Epithelial cell of prostate (primary cell): Measurements from ENCODE around the gene MAB21L4.

Experiments used
- DNase-seq: peaks from one replicate; pipeline ENCODE4 v3.0.0-alpha.2; 2011; ENCODE audit warnings: low read depth, low spot score
- H3K27ac ChIP-seq: fragments of 450-650 bp; 2 replicates; pipeline ENCODE4 v1.5.1; 2017; ENCODE audit warnings: mild to moderate bottlenecking

The MAB21L4 gene

DNA sequence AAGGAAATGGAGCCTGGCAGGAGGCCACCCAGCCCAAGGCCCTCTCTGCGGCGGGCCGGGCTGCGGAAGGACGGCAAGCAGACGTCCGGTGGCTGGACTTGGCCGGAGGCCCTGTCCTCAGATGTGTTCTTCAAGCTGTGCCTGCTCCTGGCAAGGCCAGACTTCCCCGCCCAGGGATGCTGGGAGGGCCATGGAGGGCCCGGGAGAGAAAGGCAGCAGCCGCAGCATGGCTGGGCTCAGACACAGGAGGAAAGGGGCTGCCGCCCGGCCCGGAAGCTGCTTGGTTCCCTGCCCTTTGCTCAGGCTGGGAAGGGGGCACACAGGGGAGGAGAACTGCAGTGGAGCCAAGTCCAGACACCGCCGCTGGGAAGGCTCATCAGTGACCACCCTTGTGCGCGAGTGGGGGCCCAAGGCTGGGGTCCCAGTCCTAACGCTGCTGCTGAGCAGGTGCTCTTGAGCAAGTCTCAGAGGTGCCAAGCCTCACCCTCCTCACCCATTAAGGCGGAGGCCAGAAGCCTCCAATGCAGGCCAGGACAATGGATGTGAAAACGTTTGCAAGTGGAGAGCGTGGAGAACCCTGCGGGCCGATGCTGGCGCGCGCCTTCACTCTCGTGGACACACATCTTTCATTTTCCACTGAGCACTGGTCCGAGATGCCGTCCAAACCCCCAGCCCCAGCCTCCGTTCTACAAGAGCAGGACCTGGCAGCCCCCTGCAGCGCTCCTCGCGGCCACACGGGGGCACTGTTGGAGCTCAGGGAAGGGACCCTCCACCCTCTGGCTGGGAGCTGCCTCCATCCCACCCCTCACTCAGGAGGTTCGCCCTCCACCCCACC is 18.1 kb upstream of the MAB21L4 start:
- no peak overlapping the region for H3K27ac ChIP-seq
- no peak for DNase-seq

DNA sequence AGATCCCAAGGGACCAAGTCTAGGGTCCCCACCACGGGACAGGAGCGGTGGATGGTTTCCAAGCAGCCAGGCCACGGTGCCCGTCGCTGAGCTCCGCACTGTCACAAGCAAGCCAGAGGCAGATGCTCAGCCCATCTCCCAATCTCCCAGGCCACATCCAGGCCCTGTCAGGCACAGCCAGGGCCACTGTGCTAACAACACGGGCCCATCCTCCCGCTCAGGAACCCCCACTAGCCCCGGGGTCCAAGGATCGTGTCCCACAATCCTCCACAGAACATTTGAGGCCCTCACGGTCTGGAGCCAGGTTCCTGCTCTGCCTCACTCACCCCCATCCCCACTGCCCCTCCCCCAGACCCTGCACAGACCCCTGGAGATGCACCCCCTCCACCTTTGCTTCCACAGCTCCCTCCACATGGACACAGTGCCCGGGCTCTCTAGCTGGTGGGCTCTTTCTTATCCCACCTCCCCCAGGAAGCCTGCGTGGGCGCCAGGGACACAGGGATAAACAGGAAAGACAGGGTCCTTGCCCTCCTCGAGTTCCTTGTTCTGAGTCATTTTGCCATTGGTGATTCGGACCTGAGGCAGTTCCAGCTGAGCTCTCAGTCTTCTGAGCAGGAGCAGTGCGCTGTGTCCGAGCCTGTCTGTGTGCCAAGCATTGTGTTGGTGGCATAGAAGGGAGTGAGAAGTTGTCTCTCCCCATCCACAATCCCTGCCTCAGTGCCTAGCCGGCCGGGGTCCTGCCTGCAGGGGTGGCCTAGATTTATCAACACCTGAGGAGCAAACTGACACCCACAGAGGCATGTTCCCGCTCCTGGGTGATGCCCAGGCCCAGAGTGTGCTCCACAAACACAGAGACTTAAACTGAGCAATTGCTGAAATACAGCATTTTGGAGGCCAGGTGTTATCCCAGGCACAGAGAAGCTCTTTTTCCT is 17.2 kb upstream of the MAB21L4 start:
- no peak overlapping the region for H3K27ac ChIP-seq
- no peak for DNase-seq

DNA sequence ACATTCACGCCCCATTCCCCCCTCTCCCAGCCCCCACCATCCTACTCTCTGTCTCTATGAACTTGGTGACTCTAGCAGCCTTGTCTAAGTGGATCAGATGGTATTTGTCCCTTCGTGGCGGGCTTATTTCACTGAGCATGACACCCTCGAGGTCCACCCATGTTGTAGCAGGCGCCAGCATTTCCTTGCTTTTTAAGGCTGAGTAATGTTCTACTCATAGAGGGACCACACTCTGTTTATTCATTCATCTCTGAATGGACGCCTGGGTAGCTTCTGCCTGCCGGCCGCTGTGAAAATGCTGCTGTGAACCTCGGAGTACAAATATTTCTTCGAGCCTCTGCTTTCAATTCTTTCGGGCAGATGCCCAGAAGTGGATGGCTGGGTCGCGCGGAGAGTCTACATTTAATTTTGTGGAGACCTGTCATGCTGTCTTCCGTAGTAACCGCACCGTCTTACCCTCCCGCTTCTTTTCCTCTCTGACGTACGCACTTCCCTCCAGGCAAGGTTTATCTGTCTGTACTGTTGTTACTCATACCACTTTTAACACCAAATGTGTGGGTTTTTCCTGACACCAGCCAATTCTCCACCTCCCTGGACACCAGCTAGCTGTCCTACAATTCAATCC is 15.8 kb upstream of the MAB21L4 start:
- H3K27ac ChIP-seq: no peak overlapping the region
- DNase-seq: no peak

DNA sequence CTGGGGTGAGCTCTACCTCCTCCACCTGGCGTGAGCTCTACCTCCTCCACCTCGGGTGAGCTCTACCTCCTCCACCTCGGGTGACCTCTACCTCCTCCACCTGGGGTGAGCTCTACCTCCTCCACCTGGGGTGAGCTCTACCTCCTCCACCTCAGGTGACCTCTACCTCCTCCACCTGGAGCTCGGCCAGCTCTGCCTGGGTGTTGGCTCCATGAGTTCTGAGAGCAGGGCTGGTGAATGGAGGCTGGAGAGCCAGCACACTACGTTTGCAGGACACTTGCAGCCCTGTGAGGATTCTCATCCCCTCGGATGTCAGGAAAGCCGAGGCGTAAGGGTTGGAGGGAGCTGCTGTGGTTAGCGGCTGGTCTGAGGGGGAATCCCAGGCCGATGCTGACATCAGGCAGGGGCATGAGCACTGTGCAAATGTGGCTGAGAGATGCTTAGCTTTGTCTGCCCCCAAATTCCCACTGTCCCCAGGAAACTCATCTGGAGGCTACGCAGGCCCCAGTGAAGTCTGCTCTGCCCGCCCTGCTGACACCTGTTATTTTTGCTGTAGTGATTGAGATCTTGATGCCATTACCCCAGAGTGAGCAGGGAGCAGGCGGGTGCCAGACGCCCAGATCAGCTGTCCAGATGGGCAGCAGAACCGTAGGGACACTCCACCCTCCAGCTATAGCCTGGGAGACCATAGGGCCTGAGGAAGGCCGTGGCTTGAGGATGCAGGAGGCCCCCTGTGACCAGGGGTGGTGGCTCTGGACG is 13.4 kb upstream of the MAB21L4 start:
- no peak overlapping the region for H3K27ac ChIP-seq
- DNase-seq: no peak

DNA sequence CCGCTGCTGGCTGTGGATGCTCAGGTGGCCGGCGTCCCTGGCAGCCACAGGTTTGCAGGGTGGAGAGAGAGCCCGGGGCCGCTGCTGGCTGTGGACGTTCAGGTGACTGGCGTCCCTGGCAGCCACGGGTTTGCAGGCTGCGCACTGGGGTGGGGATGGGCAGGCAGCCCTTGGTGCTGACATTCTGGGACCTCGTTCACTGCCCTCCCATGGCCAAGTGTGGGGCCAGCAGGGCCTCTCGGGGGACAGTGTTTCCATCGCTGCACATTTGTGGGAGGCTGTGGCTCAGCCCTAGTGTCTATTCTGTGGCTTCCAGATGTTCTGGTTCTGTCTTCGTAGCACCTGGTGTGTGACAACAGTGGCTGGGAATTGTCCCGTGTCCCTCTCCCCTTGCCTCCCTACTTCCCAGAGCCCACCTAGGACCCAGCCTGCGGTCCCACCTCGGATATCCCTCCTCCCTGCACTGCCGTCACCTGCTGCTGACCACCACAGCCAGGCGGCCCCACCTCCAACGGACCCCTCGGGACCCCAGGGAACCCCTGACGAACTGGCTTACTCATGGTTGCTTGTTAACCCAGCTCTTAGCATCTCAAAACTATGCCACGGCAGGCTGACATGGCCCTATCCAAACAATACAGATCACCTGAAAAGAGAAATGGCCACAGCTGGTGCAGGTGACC is 11.1 kb upstream of the MAB21L4 start:
- no peak for DNase-seq
- no peak overlapping the region for H3K27ac ChIP-seq

DNA sequence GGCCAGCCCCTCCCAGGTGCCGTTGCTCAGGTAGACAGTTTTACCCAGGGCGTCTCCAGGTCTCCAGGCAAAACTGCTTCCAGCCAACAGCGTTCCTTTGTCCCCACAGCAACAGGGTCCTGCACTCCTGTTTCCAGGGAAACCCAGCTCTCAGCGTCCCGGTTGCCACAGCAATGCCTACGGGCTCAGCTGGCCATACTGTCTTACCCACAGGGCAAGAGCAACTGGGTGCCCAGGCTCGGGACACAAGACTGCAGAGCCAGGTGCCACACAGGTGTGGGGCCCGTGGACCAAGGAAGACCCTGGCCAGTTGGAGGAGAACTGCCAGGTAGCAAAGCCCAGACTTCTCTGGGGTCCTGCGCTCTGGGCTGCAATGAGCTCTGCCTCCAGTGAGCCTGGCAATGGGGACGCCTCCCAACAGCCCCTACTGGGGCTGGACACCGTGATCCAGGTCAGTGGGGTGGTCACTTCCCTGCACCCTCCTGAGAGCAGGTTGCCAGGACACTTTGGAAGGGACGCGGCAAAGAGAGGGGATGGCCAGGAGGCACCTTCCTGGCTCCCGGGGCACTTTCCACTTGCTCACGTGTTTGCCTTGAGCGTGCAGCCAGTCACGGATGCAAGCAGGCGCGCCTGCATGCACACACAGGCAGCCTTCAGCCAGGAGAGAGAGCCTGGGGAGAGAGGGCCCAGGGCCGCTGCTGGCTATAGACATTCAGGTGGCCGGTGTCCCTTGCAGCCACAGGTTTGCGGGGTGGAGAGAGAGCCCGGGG is 10.4 kb upstream of the MAB21L4 start, which contains the start of gene CROCC2:
CROCC2 (plus strand) TSS at position 196 of the 770 bp plus-strand sequence; CDS start at position 374, 178 bp downstream.
- no peak for DNase-seq
- H3K27ac ChIP-seq: no peak within 1 kb of the TSS

DNA sequence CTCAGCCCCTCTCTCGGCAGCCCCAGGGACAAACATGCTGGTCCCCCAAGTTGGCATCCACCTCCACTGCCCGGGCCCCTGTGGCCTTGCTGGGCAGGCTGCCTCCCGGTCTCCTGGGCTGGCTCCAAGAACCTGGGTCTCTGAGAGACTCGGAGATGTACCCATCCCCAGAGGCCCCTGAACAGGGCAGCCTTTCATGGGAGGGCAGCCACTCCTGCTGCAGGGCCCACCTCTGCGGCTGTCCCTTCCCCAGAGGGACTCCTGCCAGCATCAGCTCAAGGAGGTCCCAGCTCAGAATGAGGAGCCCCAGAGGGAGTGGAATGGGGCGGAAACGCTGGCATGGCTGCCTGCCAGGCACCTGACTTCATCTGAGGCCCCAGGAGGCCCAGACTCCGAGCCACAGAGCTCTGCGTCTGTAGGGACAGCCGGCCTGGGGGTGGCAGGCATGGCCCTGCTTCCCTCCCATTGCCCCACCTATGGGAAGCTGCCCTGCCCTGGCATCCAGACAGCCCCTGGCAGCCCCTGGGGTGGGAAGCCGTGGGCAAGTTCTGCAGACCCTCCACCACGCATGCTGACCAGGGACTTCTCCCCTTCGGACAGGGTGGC is 9.3 kb upstream of the MAB21L4 start:
- no peak overlapping the region for H3K27ac ChIP-seq
- no peak for DNase-seq

DNA sequence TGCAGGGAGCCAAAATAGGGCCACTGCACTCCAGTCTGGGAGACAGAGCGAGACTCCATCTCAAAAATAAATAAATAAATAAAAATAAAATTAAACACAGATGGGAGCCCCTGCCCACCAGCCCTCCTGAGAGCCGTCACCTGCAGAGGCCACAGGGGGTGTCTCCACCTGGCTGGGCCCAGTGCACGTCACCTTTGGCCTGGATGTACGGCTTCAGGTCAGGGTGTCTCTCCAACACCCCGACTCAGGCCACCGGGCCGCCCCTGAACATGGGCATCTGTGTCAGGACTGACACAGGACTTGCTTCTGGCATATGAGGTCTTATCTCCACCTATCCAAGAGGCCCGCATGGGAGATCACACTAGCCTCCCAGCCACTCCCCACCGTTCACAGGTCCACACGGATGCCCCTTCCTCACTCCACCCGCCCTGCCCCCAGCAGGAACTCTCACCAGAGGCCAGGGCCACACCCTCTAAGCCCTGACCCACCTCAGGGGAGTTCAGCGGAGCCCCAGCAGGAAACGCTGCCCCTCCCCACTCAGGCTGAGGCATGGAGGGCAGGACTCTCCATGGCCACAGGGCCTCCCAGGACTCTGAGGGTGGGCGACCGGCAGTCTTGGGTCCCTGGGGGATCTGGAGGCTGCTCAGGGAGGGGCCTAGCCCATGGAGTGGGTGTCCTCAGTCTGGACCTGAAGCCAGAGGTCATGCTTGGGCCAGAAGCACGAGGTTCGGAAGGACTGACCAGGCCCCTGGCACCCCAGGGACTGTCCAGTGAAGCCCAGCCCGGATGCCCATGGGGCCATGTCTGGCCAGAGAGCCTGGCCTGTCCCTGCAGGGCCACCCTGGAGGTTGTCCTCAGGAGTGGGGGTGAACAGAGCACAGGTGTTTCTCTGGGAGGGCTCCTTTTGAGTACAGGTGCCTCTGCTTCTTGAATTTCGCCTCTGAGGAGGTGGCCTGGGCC is 8.5 kb upstream of the MAB21L4 start:
- DNase-seq: no peak
- H3K27ac ChIP-seq: no peak overlapping the region

DNA sequence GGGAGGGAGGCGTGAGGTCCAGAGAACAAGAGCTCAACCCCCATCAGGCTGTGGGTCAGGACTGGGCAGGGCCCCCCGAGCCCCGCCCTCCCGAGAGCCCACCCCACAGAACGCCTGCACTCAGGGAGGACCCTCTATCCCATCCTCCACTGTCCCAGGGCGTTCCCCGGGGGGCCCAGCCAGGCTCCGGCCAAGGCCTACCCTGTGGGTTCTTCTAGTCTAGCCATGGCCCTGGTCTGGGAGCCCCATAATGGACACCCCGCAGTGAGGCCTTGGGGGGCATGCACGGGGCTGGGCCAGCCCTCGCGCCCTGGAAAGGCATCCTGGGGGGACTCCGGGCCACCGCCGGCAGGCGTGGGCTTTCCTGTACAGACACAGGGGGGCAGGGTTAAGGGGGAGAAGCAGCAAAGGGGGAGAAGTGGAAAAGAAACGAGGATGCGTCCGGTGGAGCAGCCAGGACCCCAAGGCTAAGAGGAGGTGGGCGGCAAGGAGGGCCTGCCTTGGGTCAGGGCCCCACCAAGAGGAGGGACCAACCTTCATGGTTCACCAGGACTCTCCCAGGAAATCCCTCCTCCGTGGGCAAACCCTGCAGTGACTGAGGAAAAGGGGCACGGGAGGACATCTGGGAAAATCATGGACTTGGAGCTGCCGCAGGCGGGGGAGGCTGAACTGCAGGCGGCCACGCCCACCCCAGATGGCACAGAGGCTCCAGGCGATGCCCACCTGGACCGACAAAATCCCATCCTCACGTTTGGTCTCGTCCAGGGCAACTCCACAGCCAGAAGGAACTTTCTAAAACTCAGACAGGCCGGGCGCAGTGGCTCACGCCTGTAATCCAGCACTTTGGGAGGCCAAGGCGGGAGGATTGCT is 7.5 kb upstream of the MAB21L4 start:
- no peak for DNase-seq
- no peak overlapping the region for H3K27ac ChIP-seq

DNA sequence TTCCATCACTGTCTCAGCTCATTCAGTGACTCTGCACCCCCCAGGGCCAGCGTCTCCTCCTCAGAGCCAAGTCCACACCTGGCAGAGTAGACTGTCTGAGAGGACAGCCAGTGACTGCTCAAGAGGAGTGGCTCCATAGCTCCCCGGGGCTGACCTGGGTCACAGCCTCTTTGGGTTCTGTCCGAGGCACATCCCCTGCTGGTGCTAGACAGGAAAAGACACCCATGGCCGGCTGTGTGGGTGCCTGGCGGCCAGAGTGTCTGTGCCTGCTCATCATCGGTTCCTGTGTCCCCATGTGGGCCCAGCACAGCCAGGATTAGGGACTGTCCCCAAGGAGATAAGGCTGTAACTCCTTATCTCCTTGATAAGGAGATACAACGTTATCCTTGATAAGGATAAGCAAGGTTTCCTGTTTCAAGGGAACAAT is 6.7 kb upstream of the MAB21L4 start:
- DNase-seq: no peak
- H3K27ac ChIP-seq: no peak overlapping the region

DNA sequence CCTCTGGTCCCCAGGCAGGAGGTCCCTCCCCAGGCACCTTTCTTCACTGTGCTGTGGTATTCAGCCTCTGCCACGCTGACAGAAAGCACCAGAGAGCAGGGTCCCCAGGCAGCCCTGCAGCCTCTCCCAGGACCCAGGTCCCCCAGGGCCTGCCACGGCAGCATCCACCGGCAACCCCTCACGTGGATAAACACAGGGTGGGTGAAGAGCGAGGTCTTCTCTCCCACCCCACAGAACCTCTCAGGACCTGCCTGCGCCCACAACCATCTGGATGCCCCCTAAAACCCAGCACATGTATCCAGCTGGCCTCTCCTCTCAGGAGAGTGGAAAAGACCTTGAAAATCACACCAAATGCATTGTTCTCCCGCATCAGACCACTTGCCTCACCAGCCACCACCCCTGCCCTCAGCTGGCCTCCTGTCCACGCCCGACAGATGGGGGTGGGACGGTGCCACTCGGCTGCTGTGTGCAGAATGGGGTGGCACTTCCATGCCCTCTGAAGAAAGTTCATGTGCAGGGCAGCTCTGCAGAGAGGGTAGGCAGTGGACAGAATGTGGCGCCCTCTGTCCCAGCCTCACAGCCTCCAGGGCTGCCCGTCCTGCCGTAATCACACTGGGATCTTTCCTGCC is 6.1 kb upstream of the MAB21L4 start:
- no peak overlapping the region for H3K27ac ChIP-seq
- DNase-seq: no peak

DNA sequence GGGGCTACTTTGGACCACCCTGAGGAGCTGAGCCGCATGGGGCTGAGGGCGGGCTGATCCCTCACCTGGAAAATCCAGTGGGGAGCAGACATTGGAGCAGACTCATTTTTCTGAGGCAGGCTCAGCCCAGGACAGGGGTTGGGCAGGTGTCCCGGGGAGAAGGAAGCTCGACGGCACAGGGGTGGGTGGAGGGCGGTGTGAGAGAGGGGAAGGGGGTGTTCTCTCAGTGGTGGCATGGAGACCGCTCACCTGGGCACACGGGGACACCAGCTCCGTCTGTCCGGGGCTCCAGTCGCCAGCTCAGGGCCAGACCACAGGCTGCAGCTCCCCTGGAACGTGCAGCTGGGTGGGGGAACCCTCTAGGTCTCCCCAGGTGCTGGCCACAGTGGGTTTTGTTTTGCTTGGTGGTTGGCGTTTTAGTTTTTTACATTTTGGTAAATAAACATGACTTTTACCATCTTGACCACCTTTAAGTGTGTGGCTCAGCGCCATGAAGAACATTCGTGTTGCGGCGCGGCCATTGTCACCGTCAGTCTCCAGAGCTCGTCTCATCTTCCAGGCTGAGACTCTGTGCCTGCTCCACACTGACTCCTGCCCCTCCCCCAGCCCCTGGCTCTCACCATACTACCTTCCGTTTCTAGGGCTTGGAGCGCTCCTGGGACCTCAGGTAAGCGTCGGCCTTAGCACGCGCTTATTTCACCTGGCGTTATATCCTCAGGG is 4.3 kb upstream of the MAB21L4 start:
- H3K27ac ChIP-seq: no peak overlapping the region
- no peak for DNase-seq

DNA sequence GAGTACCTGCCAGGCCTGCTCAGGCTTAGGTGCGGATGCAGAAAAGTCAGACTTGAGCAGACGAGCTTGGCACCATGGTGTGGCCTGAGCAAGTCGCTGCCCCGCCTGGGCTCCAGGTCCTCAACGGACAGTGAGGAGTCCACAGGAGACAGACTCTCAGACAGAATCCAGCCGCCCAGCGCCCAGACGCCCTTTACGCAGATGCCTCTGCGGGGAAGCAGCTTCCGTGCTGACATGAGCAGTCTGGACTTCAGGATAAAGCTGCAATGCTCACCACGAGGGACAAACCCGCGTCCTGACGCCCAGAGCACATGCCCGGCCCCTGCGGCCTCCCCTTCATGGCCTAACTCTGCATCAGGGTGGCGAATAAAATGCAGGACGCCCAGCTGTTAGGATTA is 3.5 kb upstream of the MAB21L4 start:
- DNase-seq: no peak
- H3K27ac ChIP-seq: no peak overlapping the region

DNA sequence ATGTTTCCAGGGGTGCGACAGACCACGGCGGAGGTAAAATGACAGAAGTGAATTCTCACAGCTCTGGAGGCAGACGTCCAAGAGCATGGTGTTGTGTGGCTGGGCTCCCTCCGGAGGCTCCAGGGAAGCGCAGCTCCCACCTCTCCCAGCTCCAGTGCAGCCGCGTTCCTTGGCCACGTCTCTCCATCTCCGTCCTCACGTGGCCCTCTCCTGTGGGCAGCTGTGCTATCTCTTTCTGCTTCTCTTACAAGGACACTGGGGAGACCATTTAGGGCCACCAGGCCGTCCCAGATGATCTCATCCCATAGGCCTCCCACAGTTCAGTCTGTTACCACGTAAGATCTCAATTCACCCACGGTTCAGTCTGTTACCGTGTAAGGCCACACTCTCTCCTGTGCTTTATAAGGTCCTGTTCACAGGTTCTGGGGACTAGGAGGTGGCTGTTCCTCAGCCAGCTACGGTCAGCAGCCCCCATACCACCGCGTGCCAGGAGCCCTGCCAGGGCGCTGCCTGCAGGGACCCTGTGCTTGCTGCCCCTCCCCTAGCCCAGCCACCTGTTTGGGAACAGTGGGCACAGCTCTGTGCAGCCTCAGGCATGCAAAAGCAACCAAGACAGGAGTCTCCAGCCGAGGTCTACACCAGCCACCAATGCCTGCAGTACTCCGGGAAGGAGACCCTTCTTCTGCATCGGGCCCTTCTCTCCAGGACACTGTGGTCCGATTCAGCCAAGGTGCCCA is 2.9 kb upstream of the MAB21L4 start:
- no peak for DNase-seq
- H3K27ac ChIP-seq: peak overlapping the region; percentile 50
